Measurements from ENCODE around the gene MAPT.

- no peak for TF ChIP-seq EZH2 (IDR thresholded peaks at IDR 0.05; ENCODE audit: borderline replicate concordance, low read depth, low read length, poor library complexity, severe bottlenecking)
- no peak for TF ChIP-seq CTCF (conservative IDR thresholded peaks at IDR 0.05; ENCODE audit: low read depth, low read length)
These were observed 64.8 kb downstream of the MAPT start for GRCh38 chr17:45958994-45959665.

Data from A673 (cell line).